Cardiac fibroblast (primary cell): Measurements from ENCODE around the gene RAB15.

Source experiments
- DNase-seq, 2 donors: peaks; one replicate each; pipeline versions ENCODE4 v3.0.0 to v3.0.0-alpha.2; 2010; ENCODE audit warnings: low read depth in 2 of 2
- H3K4me3 ChIP-seq, 2 donors: replicated peaks in 1 of 2; 1 replicate in 1 of 2; 2 replicates in 1 of 2; pipeline ENCODE4 v1.5.1; 2011; ENCODE audit warnings: low read depth in 2 of 2, low read length in 2 of 2, mild to moderate bottlenecking in 2 of 2, moderate library complexity in 1 of 2
- CTCF ChIP-seq: IDR thresholded peaks from one replicate; pipeline ENCODE4 v1.5.1; 2011; ENCODE audit warnings: low read depth, mild to moderate bottlenecking, low read length, inconsistent platforms

The RAB15 gene

DNA sequence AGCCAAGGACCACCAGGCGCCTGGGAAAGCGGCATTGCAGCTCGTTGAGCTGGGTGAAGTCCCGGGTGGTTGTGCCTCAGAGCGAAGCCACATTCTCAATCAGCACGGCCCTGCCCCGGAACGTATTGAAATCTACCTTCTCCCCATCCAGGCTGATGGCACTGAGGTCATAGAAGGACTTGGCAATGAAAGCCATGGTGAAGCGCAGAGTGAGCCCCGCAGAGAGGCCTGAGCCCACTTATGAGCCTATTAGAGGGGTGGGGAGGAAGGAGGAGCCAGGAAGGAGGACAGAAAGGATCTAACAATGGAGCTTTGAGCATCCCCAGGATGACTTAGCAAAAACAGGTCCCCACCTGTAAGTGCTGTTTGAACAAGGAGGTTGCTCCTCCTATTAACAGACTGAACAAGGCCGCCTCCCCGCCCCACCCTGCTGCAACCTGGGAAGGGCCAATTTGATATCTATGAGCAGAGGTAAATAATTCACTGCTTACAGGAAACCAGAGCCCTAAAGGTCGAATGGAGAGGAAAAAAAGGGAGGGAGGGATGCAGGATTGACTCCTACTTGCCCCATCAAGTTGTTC is 29.5 kb downstream of the RAB15 start, which contains the start of gene GPX2:
Gene GPX2 (minus strand): TSS at position 215 of the 581 bp plus-strand sequence. CDS start 19 bp downstream, at position 196.
- no peak for DNase-seq
- H3K4me3 ChIP-seq = no peak within 1 kb of the TSS
- no peak for TF ChIP-seq CTCF

DNA sequence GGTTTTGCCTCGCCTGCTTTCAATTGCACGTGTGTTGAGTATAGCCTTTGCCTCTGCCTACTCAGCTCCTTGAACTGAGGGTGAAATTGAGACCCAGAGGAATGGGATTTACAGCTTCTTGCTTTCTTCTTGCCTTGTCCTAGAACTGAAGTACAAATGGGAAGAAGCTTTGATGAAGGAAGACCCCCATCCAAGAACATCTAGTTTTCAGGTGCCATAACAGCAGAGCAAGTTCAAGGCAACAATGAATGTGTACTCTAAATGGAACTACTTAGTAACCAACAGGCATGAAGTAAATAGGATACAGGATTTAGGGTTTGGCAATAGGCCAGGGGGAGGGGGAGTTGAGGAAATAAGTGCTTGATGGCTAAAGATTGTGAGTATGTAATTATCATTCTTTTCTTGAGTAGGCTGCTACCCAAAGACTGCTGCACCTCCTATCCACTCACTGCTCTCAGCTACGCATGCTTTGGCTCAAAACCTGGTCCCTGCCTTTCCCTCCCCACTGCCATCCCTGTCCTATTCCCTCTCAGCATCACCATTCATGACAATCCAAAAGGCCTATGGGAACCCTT is 31.7 kb downstream of the RAB15 start:
- H3K4me3 ChIP-seq = no peak overlapping the region
- no peak for DNase-seq
- TF ChIP-seq CTCF = no peak

GRCh38 chr14:64939817-64940190 is 32.3 kb downstream of the RAB15 start:
- TF ChIP-seq CTCF = no peak

GRCh38 chr14:64938972-64939816 is 32.9 kb downstream of the RAB15 start:
- no peak for TF ChIP-seq CTCF
- no peak for DNase-seq
- H3K4me3 ChIP-seq = no peak overlapping the region

More at GRCh38 chr14:64939817-64940190, 32.3 kb downstream of the RAB15 start:
- no peak overlapping the region for H3K4me3 ChIP-seq
- DNase-seq = no peak

GRCh38 chr14:64937821-64938193 is 34.3 kb downstream of the RAB15 start:
- peak; percentile 37 to 39 for DNase-seq
- no peak overlapping the region for H3K4me3 ChIP-seq
- peak; percentile 12 for TF ChIP-seq CTCF

DNA sequence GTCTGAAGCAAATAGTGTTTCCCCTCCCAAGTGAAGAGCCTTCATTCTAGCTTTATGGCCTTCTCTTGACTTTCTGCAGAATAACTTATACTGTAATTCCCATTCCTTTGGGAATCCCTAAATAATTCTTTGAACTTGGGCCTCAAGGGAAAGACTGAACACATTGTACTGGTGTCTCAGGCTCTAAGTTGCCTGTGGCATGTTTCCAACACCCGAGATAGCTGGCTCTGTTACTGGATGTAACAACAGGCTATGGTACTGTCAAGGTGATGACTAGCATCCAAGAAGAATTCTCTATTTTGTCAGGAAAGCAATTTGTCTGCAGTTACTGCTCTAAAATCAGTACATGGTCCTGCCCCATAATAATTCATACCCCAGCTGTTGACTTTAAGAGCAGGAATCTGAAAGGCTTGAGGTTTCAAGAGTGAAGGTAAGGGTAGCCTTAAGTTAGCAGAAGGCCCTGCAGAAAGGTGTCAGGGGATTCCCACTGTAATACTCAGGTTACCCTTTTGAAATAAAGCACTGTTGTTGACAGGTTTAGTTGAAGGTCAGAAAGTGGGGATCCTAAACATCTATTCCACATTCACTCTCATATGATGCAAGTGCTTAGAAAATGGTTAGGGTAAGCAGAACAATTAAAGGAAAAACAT is 34.8 kb downstream of the RAB15 start:
- no peak overlapping the region for H3K4me3 ChIP-seq
- peak; percentile 39 to 51 for DNase-seq
- no peak for TF ChIP-seq CTCF
